Measurements from ENCODE around the gene RDH16.
"Not testable (repeated sequence)": the region's sequence is repeated elsewhere in the genome, so short reads cannot be mapped to it uniquely, and the experiment has no call there.

RDH16 gene

DNA sequence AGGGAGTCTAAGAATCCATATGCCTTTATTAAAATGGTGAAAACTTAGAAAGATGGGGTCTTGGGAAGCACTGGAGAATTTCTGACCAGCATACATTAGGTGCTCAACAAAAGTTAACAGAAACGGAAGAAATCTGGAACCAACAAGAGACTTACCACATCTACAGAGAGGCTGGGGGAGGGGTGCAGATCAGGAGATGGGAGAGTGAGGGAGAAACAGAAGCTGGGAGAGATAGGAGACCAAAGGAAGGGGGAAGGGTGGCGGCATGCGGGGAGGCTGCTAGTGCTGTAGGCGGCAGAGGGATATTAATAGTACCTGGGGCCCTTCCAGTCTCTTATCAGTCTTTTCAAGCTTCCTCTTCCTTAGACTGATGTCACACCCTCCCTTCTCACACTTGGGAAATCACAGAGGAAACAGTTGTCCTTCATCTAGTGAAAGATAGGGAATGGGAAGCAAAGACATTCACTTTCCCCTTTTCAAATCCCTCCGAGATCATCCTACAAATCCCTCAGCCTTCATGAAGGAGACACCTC is 30.9 kb upstream of the RDH16 start:
- peak in 1 of 2 donors; percentile 67 for DNase-seq

DNA sequence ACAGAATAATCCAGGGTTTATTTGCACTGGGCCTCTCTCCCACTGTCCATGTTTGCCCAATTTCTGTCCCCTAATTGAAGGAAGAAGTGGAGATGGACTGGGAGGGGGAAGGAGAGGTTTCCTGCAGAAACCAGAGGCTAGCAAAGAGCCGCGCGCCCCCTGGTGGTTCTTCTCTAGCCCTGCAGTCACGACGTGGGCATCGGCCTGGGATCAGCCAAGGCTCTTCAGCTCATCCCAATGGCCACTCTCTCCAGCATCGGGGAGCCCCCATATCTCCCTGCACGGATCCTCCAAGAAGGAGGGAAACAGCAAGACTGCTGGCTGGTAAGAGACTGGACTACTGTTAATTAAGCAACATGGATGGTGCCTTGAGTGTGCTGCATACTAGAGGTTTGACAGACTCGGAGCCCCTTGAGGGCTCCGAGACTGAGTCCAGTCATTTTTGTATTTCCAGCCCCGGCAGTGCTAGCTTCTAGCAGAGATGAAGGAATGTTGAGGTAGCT is 30.2 kb upstream of the RDH16 start:
- peak; percentile 48 to 50 for DNase-seq

DNA sequence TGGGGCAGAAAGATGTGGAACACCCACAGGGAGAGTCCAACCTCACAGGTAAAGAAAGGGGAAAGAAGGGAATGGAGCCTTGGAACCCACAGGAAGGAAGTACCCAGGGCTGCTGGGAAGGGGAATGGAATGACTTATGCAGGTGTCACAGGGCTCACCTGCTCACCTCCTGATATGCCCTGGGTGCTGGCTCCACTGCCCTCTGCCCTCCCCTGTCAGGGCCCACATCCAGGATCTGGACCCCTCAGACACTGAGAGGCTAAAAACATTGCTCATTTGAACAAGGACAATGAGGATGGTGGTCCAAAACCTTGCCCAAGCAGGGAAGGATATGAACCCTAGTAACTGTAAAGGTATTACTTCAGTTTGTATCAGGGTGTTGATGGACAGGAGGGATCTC is 29.6 kb upstream of the RDH16 start:
- no peak for DNase-seq

DNA sequence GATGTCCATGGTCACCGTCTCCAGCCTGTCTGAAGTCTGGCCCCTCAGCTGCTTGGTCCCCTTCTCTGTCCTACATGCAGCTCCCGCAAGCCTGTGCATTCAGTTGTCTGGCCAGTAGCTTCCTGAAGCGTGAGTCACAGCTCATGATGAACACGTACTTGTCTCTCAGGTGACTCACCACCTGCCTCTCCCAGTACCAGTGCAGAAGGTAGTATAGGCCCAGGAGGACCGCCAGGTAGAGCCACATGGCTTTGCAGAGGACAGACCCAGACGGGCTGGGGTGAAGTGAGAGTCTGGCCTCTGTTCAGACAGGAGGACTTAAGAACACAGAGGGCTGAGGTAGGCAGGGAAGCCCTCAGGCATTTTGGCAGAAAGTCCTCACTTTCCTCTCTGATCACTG is 28.3 kb upstream of the RDH16 start:
- DNase-seq: not testable (repeated sequence)

DNA sequence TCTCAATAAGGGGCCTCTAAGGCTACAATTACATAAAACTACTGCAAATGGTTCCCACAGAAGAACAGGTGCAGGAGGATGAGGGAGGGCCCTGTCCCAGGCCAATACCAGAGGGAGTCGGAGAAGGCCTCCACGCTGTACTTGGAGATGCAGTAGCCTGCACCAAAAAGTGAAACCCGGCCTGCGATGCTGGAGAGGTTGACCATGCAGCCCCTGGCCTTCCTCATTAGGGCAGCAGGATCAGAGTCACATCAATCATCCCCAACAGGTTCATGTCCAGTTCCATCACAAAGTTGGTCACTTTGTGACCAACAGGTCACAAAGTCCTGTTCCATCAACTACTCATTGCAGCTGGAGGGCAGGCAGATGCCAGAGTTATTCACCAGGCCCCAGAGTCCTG is 26.0 kb upstream of the RDH16 start:
- no peak for DNase-seq

DNA sequence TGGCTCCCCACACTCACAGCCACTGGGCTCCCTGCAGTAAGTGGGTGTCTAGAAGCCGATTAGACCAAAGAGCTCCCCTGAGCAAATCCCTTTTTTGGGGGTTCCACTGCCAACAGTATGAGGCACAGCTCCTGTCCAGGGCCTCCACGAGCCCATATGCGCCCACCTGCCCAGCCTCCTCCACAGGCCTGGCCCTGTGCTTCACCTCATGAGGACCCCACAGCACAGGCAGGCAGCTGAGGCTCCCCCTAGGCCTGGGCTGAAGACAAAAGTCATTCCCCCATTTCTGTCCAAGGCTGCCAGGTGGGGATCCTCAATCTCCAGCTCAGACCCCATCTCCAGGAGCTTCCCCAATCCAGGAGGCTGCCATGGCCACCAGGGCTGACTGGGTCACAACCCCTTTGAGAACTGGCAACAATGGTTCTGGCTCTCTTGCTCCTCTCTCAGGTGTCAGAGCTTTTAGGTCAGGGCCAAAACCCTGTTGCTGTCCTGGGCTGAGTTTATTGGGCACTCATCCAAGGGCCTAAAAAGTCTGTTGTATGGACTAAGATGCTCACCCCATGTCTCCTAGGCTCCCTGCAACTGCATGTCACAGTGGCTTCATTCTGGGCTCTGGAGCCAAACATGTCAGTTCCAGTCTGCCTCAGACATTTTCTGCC is 25.3 kb upstream of the RDH16 start:
- DNase-seq: not testable (repeated sequence)

DNA sequence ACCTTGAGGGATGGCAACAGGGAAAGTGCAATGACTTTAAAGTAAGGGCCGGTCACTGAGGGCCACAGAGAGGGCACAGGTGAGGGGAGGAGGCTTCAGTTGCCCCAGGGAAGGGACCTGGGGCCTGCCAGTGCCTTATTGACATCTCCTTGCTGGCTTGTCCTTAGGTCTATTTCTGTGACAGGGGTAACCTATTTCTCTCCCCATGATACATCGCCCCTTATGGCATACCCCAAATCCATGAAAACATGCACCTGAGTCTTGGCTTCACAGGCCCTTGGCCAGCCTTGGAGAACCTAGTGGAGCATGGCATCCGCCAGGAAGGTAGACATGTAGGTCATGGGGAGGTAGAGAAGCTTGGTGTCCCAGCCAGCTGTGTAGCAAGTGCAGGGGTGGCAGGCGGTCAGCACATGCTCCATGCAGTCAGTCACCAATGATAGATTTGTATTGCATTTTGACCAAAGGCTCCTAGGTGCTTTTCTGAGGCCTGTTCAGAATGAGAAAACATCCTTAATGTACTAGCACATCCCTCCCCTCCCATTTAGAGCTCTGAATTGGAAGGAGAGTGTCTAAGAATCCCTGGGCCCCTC is 23.6 kb upstream of the RDH16 start:
- no peak for DNase-seq

DNA sequence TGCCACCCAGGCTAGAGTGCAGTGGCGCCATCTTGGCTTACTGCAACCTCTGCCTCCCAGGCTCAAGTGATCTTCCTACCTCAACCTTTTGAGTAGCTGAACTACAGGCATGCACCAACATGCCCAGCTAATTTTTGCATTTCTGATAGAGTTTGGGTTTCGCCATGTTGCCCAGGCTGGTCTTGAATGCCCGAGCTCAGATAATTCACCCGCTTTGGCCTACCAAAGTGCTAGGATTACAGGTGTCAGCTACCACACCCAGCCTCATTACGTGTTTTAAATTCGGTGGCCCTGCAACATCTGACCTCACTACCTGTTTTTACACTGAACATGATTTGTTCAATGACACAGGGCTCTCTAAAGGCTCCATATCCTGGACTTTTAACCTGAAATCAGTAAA is 22.9 kb upstream of the RDH16 start:
- DNase-seq: no peak

DNA sequence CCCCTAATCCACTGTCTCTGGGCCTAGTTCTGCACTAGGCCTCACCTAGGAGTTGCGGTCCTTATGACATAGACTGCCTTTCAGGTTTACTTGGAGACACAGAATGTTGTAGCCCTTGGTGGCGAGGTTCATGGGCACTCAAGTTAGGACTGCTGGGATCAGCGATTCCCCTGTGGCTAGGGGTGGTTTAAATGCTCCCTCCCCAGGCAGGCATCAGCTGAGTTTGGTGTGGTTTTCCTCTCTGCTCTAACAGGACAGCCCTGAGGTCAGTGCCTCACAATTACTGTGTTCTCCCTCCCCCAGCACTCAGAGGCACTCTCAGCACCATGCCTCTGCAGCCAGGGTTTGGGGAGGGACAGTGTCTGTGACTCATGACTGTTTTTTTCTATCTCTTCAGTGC is 22.2 kb upstream of the RDH16 start:
- DNase-seq: no peak

DNA sequence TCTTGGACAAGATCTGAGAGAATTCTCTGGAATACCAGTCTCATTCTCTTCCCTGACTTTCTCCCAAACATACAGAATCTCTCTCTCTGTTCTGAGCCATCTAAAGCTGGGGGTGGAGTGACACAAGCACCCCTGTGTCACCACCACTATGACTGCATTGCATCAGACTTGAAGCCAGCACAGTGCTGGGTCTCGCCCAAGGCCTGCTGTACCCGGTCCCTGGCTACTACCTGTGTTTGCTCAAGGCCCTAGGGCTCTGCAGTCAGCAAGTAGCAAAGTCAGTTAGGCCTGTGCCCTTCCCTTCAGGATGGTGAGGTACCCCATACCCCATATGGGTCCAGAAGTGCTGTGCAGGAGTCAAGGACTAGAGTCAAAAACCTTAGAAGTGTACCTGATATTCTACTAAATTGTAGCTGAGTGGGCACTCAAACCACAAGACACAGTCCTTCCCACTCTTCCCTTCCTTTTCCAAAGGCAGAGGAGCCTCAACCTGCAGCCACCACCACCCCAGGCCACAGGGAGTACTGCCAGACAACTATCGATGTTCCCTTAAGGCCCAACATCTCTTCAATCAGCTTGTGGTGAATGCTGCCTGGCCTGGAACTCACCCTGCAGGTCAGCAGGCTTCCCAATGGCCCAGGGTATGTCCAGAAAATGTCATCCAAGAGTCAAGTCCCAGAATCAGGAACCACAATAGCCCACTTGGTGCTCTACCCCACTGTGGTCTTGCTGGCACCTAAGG is 21.2 kb upstream of the RDH16 start:
- DNase-seq: no peak

DNA sequence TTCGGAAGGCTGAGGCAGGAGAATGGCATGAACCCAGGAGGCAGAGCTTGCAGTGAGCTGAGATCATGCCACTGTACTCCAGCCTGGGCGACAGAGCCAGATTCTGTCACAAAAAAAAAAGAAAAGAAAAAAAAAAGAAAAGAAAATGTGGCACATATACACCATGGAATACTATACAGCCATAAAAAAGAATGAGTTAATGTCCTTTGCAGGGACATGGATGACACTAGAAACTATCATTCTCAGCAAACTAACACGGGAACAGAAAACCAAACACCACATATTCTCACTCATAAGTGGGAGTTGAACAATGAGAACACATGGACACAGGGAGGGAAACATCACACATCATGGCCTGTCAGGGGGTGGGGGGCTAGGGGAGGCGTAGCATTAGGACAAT is 20.0 kb upstream of the RDH16 start:
- DNase-seq: not testable (repeated sequence)

DNA sequence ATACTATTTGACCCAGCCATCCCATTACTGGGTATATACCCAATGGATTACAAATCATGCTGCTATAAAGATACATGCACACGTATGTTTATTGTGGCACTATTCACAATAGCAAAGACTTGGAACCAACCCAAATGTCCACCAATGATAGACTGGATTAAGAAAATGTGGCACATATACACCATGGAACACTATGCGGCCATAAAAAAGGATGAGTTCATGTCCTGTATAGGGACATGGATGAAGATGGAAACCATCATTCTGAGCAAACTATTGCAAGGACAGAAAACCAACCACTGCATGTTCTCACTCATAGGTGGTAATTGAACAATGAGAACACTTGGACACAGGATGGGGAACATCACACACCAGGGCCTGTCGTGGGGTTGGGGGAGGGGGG is 16.8 kb upstream of the RDH16 start:
- DNase-seq: not testable (repeated sequence)

DNA sequence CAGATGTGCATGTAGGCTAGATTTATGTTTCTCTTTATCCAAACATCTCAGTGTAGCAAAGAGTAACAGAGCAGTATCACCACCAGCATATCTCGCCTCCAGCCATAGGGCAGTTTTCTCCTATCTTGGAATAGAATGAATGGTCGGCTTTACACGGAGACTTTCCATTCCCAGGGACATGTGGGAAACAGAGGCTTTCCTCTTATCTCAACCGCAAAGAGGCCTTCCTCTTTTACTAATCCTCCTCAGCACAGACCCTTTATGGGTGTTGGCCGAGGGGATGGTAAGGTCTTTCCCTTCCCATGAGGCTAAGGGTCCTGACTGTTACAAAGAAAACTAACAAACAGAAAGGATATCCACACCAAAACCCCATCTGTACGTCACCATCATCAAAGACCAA is 11.5 kb upstream of the RDH16 start:
- not testable (repeated sequence) for DNase-seq

DNA sequence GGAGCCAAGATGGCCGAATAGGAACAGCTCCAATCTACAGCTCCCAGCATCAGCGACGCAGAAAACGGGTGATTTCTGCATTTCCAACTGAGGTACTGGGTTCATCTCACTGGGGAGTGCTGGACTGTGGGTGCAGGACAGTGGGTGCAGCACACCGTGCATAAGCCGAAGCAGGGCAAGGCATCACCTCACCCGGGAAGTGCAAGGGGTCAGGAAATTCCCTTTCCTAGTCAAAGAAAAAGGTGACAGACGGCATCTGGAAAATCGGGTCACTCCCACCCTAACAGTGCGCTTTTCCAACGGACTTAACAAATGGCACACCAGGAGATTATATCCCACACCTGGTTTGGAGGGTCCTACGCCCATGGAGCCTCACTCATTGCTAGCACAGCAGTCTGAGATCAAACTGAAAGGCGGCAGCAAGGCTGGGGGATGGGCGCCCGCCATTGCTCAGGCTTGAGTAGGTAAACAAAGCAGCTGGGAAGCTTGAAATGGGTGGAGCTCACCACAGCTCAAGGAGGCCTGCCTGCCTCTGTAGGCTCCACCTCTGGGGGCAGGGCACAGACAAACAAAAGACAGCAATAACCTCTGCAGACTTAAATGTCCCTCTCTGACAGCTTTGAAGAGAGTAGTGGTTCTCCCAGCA is 8.7 kb upstream of the RDH16 start:
- not testable (repeated sequence) for DNase-seq

DNA sequence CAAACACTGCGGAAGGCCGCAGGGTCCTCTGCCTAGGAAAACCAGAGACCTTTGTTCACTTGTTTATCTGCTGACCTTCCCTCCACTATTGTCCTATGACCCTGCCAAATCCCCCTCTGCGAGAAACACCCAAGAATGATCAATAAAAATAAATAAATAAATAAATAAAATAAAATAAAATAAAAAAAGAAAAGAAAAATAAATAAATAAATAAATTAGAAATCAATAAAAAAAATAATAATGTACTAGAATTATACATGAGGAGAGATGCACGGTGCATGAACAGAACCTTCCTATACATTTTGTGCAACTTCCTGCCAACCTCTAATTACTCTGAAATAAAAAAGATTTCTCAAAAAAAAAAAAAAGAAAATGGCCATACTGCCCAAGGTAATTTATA is 7.7 kb upstream of the RDH16 start:
- DNase-seq: not testable (repeated sequence)

DNA sequence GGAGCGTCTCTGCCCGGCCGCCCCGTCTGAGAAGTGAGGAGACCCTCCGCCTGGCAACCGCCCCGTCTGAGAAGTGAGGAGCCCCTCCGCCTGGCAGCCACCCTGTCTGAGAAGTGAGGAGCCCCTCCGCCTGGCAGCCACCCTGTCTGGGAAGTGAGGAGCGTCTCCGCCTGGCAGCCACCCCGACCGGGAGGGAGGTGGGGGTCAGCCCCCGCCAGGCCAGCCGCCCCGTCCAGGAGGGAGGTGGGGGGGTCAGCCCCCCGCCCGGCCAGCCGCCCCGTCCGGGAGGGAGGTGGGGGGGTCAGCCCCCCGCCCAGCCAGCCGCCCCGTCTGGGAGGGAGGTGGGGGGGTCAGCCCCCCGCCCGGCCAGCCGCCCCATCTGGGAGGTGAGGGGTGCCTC is 6.1 kb upstream of the RDH16 start:
- DNase-seq: not testable (repeated sequence)

DNA sequence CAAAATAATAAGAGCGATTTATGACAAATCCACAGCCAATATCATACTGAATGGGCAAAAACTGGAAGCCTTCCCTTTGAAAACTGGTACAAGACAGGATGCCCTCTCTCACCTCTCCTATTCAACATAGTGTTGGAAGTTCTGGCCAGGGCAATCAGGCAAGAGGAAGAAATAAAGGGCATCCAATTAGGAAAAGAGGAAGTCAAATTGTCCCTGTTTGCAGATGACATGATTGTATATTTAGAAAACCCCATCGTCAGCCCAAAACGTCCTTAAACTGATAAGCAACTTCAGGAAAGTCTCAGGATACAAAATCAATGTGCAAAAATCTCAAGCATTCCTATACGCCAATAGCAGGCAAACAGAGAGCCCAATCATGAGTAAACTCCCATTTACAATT is 4.8 kb upstream of the RDH16 start:
- DNase-seq: not testable (repeated sequence)

DNA sequence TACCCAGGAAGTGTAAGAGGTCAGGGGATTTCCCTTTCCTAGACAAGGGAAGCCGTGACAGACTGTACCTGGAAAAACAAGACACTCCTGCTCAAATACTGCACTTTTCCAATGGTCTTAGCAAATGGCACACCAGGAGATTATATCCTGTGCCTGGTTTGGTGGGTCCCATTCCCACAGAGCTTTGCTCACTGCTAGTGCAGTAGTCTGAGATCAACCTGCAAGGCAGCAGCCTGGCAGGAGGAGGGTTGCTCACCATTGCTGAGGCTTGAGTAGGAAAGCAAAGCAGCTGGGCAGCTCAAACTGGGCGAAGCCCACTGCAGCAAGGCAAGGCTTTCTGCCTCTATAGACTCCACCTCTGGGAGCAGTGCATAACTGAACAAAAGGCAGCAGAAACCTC is 1.0 kb upstream of the RDH16 start:
- no peak for DNase-seq

DNA sequence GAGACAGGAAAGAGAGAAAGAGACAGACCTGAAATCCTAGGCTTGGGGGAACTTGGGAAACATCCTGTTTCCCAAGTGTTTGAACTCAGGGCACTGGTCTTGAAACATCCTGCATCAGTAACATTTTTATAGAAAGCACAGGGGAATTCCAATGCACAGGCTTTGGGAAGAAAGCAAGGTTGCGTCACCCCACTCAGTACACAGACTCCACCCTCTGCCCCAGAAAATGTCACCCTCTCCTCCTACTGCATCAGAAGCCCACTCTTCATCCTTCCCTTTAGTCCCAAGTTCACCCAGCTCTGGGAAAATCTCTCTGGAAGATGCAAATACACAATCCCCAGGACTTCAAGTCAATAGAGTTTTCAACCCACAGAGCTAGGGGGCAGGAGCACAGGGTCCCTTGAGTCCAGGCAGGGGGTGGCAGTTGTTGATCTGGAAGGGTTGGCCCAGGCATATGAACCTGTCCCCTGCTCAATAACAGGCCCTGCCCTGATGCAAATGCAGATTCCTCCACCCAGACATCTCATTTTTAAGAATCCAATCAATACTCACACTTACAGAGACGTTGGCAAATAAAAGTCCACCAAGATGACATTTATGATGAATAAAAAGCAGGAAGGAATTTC is 1.7 kb downstream of the RDH16 start:
- no peak for DNase-seq

DNA sequence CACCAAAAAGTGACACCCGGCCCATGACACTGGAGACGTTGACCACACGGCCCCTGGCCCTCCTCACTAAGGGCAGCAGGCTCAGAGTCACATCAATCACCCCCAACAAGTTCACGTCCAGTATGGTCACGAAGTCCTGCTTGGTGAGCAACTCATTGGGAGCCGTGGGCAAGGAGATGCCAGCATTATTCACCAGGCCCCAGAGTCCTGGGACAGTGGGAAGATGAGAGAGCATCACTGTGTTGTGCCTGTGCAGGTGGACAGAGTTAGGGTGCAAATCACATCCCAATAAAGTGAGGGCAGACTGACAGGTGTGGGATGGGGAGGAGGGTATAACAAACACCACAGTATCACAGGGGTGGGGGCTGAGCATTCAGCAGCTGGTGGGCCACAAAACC is 2.5 kb downstream of the RDH16 start:
- no peak for DNase-seq

DNA sequence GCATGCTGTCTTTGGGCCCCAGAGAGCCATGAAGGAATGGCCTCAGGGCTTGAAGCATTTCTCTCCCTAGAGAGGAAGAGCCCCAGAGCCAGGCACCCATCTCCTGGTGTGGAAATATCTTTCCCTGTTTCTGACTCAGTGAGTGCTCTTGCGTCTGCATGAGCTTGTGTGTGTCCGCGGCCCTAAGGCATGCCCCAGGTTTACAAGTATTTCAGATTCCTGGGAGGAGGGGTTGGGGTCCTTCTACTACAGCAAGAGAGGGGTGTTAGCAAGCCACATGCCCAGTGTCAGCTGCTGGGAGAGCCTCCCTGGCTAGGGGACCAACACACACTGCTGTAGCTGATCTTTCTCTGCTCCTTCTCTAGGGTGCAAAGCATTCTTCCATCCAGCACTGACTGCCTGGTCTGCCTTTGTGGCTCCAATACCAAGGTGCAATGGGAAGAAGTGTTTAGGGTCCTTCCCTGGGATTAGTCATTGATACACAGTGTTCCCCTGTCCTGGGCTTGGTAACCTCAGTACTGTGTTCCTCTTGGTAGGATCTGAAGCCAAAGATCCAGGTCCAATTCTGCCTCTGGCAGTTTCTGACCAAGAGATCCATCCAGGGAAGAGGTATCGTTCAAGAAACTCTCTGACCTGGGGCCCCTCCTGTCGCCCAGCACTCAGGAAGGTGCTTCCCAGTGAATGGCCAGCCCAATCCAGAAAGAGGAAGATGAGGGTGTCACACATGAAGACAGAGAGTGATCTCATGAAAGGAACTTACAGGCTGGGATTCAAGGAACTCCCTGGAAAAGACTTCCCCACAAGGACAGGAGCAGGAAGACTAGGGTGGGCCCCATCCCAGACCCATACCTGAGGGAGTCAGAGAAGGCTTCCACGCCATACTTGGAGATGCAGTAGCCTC is 3.1 kb downstream of the RDH16 start:
- no peak for DNase-seq

DNA sequence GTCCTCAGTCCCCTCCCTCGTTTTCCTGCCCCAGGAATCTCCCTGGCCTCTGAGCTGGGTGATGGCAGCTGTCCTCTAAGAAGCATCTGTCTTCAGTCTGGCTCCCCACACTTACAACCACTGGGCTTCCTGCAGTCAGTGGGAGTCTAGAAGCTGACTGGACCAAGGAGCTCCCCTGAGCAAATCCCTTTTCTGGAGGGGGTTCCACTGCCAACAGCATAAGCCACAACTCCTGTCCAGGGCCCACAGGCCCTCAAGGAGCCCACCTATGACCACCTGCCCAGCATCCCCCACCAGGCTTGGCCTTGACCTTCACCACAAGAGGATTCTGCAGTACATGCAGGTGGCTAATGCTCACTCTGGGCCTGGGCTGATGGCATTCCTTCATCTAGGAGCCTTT is 4.1 kb downstream of the RDH16 start:
- DNase-seq: no peak
